B cell (primary cell): Measurements from ENCODE around the gene PLEKHB1.
"Not testable (repeated sequence)": the region's sequence is repeated elsewhere in the genome, so short reads cannot be mapped to it uniquely, and the experiment has no call there.

ENCODE experiments used
- EZH2 ChIP-seq: IDR thresholded peaks from 2 replicates; pipeline ENCODE4 v1.6.1; 2012; ENCODE audit warnings: borderline replicate concordance, low read depth, mild to moderate bottlenecking, moderate library complexity, low read length; ENCODE audit not compliant: insufficient read depth, poor library complexity, severe bottlenecking
- TF ChIP-seq, protein P1 (sequence below): fragments of 200-600 bp; IDR thresholded peaks from one replicate; pipeline ENCODE4 v1.8.0; 2022; ENCODE audit warnings: antibody characterized with exemption, mild to moderate bottlenecking

DNA sequence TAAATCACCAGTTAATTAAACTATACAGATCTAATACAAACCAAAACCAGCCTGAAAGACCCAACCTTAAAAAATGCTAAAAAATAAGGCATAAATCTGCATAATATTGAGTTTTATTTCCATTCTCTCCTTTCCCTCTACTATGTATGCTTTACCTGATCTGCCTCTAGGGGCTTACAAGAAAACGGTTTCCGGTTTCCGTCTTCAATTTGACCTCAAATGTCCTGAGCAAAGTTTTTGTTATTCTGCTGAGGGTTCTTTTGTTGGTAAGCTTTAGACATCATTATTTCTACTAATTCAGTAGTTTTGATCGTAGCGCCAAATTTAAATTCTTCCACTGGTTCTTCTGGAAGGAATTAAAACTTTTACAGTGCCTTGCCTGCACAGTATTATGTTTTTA is 30.2 kb downstream of the PLEKHB1 start:
- TF ChIP-seq, protein P1, sequence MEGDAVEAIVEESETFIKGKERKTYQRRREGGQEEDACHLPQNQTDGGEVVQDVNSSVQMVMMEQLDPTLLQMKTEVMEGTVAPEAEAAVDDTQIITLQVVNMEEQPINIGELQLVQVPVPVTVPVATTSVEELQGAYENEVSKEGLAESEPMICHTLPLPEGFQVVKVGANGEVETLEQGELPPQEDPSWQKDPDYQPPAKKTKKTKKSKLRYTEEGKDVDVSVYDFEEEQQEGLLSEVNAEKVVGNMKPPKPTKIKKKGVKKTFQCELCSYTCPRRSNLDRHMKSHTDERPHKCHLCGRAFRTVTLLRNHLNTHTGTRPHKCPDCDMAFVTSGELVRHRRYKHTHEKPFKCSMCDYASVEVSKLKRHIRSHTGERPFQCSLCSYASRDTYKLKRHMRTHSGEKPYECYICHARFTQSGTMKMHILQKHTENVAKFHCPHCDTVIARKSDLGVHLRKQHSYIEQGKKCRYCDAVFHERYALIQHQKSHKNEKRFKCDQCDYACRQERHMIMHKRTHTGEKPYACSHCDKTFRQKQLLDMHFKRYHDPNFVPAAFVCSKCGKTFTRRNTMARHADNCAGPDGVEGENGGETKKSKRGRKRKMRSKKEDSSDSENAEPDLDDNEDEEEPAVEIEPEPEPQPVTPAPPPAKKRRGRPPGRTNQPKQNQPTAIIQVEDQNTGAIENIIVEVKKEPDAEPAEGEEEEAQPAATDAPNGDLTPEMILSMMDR = not testable (repeated sequence)
- TF ChIP-seq EZH2 = not testable (repeated sequence)
